COLO668 (cell line): ENCODE measurements around the gene KIF3C.
"Not testable (repeated sequence)": the region's sequence is repeated elsewhere in the genome, so short reads cannot be mapped to it uniquely, and the experiment has no call there.

ENCODE experiments used
- DNase-seq: peaks from one replicate; lab custom pipeline; 2025; ENCODE audit not compliant: unreplicated experiment; lab: John Stamatoyannopoulos, UW

KIF3C gene

GRCh38 chr2:25920786-25921415 is 61.4 kb downstream of the KIF3C start:
- DNase-seq: no peak

- DNase-seq: no peak
These were observed 62.0 kb downstream of the KIF3C start for GRCh38 chr2:25920336-25920735.

DNA sequence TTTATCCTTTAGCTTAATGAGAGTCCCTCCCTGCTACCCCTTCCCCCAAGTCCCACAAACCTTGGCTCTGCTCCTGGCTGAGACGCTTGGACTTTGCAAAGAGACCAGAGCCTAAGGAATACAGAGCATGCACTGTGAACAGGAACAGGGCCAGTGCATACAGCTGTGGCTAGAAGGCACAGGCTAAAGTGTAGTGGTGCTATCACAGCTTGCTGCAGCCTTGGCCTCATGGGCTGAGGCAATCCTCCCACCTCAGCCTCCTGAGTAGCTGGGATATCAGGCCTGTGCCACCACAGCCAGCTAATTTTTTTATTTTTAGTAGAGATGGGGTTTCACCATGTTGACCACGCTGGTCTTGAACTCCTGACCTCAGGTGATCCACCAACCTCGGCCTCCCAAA is 64.5 kb downstream of the KIF3C start:
- DNase-seq: no peak

GRCh38 chr2:25917411-25917810 is 64.9 kb downstream of the KIF3C start:
- not testable (repeated sequence) for DNase-seq

DNA sequence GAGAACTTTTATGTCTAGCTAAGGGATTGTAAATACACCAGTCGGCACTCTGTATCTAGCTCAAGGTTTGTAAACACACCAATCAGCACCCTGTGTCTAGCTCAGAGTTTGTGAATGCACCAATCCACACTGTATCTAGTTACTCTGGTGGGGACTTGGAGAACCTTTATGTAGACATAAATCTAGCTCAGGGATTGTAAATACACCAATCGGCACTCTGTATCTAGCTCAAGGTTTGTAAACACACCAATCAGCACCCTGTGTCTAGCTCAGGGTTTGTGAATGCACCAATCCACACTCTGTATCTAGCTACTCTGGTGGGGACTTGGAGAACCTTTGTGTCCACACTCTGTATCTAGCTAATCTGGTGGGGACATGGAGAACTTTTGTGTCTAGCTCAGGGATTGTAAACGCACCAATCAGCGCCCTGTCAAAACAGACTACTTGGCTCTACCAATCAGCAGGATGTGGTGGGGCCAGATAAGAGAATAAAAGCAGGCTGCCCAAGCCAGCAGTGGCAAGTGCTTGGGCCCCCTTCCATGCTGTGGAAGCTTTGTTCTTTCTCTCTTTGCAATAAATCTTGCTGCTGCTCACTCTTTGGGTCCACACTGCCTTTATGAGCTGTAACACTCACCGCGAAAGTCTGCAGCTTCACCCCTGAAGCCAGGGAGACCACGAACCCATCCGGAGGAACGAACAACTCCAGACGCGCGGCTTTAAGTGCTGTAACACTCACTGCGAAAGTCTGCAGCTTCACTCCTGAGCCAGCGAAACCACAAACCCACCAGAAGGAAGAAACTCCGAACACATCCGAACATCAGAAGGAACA is 66.1 kb downstream of the KIF3C start:
- DNase-seq: not testable (repeated sequence)

- not testable (repeated sequence) for DNase-seq
These were observed 66.9 kb downstream of the KIF3C start for GRCh38 chr2:25915411-25915810.

DNA sequence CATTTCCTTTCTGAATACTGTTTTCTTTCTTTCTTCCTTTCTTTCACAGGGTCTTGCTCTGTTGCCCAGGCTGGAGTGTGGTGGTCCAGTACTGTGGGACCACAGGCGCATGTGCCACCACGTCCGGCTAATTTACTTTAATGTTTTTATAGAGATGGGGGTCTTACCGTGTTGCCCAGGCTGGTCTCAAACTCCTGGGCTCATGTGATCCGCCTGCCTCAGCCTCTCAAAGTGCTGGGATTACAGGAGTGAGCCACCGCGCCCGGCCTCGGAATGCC is 68.7 kb downstream of the KIF3C start:
- DNase-seq: not testable (repeated sequence)

DNA sequence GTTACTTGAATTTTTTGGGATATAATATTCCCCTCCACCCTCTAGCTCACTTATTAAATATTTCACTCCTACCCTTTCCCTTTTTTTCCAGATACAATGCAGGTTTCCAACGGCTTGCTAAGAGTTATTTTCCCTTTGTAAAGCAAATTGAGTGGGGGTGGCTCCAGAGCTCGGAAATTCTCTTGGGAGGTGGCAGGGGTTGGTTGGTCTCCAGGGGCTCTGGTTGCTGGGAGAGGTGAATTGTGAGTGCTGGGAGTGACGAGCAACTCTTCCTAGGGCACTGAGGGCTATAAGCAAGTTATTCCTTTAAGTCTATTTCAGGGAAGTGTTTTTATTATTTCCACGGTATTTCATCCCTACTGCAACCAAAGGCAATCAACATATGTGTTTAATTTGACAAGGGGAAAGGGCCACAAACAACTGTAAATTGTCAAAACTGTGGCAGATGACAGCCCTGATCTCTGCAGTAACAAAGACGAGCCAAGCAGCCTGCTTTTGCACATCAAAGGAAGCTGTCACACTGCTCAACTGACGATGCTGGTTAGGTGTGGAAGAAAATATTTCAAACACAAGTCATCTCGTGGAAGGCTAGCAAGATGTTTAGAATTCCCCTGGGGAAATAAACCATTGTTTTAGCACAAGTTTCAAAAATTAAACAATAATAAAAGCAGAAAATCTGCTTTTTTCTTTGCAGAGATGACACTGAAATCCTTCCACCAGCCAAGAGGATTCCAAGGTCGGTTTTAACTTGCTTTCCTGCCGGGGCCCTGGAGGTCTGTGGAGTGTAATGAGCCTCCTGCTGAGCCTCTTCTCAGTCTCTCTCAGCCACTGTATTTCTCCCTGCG is 69.2 kb downstream of the KIF3C start:
- no peak for DNase-seq

- not testable (repeated sequence) for DNase-seq
These were observed 72.7 kb downstream of the KIF3C start for GRCh38 chr2:25909574-25909973.

GRCh38 chr2:25905126-25905525 is 77.2 kb downstream of the KIF3C start:
- DNase-seq: no peak

- no peak for DNase-seq
These were observed 79.0 kb downstream of the KIF3C start for GRCh38 chr2:25903216-25903776.

GRCh38 chr2:25899404-25899970 is 82.8 kb downstream of the KIF3C start:
- no peak for DNase-seq

- no peak for DNase-seq
These were observed 84.8 kb downstream of the KIF3C start for GRCh38 chr2:25897506-25897905.

- not testable (repeated sequence) for DNase-seq
These were observed 86.0 kb downstream of the KIF3C start for GRCh38 chr2:25896308-25896707.

DNA sequence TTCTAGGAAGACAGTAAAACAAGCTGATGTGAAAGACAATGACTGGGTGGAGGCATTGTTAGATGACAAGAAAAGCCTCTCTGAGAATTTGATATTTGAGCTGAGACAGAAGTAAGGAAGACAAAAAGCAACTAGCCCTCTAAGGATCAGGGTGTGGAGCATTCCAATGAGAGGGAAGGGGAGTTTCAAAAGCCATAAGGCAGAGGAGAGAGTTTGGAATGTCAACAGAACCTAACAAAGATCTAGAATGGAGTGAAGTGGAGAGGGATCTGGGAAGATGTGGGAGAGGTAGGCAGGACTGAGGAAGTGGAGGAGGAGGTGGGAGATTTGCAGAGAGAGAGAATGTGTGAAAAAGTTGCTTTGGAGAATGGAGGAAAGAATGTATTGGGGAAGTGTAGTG is 86.7 kb downstream of the KIF3C start:
- no peak for DNase-seq

DNA sequence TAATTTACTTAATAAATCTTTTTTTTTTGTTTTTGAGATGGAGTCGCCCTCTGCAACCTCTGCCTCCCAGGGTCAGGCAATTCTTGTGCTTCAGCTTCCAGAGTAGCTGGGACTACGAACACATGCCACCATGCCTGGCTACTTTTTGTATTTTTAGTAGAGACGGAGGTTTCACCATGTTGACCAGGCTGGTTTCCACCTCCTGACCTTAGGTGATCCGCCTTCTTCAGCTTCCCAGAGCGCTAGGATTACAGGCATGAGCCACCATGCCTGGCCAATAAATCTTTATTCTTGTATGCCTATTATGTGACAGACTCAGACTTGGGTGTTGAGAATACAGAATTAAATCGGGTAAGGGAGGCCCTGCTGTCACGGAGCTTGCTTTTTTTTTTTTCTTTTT is 87.3 kb downstream of the KIF3C start:
- no peak for DNase-seq

DNA sequence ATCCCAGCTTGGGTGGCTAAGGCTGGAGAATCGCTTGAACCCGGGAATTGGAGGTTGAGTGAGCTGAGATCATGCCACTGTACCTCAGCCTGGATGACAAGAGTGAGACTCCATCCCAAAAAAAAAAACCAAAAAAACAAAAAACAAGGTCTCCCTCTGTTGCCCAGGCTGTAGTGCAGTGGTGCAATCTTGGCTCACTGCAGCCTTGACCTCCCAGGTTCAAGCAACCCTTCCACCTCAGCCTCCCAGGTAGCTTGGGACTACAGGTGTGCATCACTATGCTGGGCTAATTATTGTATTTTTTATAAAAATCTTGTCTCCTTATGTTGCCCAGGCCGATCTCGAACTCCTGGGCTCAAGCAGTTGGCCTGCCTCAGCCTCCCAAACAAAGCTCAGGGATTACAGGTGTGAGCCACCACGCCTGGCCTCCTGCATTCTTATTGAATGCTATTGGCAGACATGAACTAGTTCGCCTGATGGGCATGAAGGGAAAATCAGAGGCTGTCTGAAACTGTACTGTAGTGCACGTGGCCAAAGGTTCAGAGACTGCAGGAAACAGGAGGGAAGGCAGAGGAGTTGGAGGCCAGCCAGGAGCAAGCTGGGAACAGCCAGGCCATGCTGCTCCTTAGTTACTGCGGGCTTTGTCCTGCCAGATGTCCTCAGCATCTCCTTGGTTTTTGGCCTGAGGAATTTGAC is 88.0 kb downstream of the KIF3C start:
- no peak for DNase-seq

DNA sequence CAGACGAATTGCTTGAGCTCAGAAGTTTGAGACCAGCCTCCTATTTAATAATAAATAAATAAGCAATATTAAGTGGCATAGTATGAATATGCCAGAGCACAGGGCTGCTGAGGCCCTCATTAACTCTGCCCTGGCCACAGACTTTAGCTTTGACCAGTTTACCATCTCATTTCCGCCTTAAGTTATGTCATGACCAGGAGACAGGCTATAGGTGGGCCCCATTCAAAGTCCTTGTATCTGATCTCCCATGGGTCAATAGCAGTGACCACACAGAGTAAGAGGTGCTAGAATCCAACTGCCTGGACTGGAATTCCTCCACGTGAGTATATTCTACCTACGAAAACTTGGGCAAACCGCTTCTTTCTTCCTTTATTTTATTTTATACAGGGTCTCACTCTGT is 90.6 kb downstream of the KIF3C start:
- DNase-seq: no peak

GRCh38 chr2:25887624-25888242 is 94.6 kb downstream of the KIF3C start:
- DNase-seq: no peak

DNA sequence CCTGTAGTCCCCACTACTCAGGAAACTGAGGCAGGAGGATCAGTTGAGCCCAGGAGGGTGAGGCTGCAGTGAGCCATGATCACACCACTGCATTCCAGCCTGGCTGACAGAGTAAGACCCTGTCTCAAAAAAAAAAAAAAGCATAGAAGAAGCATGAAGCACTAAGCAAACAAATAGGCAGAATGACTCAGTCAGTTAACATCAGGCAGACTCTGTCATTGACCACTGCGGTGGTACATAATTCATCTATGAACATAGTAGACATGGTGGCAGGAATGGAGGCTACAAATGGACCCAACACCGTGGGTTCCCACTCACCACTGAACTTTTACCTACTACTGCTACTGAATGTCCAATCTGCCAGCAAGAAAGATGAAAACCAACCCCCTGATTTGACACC is 96.4 kb downstream of the KIF3C start:
- DNase-seq: no peak
